ENCODE data around the gene CORIN.

GRCh38 chr4:47752214-47752613 lies 85.7 kb downstream of the CORIN start:
- TF ChIP-seq CTCF (conservative IDR thresholded peaks at IDR 0.05; ENCODE audit: low read length) (no peak), EZH2phosphoT487 (IDR thresholded peaks at IDR 0.05; ENCODE audit: borderline replicate concordance) (no peak)

Data from Loucy (cell line).